GM12801 (cell line): ENCODE data around the gene ATP5PF.

ENCODE experiments used
- TF ChIP-seq, protein P1 (sequence below): IDR thresholded peaks from one replicate; pipeline ENCODE4 v1.5.1; 2011; ENCODE audit warnings: control low read depth; ENCODE audit not compliant: insufficient read length; ENCODE audit errors: extremely low read depth

ATP5PF gene, protein sequence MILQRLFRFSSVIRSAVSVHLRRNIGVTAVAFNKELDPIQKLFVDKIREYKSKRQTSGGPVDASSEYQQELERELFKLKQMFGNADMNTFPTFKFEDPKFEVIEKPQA

DNA sequence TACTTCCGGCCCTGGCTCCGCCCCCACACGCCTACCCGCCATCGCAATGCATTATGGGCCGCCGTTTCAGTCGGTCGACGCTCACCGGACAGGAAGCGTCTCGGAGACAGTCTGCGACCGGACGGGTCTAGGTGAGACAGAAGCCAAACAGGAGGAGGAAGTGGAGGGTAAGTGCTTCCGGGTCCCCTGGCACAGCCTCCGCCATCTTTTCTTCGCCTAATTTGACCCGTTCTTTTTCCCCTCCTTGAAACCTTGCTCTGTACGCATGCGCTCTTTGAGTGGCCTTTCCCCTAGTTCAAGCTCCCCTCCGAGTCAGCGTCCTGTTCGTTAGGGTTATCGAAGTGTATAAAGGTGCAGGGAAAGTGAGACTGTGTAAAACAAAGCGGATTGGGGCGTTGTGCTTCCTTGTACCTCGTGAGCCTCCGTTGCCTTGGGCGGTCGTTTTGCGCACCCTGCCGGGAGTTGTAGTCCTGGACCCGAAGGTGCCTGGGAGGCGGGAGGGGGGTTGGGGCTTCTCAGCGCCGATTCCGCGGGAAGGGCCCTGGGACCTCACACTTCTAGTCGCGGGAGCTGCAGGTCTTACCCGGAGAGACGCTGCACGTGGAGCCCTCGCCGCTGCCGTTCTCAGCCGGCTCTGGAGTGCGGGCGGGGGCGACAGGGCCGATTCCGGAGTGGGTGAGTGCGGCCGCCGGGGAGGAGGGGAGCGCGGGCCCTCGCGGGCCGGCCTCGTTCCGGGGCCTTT, at the start of gene ATP5PF, which contains the start of gene GABPA:
ATP5PF (minus strand) TSS at position 1 of the 742 bp plus-strand sequence. CDS start 5,110 bp downstream, outside the sequence.
GABPA (plus strand) TSS at position 69 of the 742 bp plus-strand sequence. CDS start 6,627 bp downstream, outside the sequence.
- TF ChIP-seq, protein P1, sequence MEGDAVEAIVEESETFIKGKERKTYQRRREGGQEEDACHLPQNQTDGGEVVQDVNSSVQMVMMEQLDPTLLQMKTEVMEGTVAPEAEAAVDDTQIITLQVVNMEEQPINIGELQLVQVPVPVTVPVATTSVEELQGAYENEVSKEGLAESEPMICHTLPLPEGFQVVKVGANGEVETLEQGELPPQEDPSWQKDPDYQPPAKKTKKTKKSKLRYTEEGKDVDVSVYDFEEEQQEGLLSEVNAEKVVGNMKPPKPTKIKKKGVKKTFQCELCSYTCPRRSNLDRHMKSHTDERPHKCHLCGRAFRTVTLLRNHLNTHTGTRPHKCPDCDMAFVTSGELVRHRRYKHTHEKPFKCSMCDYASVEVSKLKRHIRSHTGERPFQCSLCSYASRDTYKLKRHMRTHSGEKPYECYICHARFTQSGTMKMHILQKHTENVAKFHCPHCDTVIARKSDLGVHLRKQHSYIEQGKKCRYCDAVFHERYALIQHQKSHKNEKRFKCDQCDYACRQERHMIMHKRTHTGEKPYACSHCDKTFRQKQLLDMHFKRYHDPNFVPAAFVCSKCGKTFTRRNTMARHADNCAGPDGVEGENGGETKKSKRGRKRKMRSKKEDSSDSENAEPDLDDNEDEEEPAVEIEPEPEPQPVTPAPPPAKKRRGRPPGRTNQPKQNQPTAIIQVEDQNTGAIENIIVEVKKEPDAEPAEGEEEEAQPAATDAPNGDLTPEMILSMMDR = no peak

DNA sequence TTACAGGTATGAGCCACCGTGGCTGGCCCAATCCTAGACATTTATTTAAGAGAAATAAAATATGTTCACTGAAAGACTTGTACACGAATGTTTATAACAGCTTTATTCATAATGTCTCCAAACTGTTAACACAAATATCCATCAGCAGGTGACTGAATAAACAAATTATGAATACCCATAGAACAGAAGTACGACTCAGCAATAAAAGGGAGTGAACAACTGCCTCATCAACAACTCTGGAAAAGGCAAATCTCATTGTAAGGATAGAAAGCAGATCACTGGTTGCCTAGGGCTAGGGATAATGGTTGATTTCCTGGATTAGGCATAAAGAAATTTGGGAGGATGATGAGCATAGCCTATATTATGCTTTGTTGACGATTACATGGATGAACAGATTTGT, 41.7 kb upstream of the ATP5PF start:
- TF ChIP-seq, protein P1 = no peak

DNA sequence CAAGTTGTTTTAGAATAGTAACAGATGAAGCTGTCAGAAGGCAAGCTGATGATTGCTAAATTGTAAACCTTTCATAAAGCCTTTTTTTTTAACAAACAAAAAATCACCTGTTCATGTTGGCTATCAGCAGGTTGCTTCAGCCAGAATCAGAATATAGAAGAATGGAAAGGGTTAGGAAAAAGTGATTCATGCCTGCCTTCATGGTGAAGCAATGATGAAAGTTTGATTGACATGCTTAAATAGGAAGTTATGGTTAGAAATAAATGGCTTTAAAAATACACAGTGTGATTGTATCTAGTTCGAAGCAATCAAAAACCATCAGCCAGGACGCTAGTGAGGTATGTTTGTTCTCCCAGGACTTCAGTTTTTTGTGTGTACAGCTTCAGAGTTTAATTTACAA, 38.0 kb upstream of the ATP5PF start:
- TF ChIP-seq, protein P1 = no peak

DNA sequence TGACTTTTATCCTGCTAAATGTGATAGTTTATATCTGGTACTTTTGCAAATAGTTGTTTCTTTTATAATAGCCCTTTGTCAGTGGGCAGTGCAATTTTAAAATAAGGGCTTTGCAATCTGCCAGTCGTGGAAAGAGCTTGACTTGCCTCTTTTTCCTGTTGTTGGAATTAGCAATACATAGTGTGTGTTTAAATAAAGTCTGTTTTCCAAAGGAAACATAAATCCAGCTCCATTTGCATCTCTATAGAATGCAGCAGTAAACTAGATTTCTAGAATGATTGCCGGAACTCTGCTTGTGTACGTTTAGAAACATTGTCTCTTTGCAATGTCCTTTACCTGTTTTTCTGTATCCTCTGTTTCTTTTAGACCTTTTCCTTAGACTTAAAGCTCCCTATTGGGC, 33.2 kb upstream of the ATP5PF start:
- TF ChIP-seq, protein P1 = no peak

DNA sequence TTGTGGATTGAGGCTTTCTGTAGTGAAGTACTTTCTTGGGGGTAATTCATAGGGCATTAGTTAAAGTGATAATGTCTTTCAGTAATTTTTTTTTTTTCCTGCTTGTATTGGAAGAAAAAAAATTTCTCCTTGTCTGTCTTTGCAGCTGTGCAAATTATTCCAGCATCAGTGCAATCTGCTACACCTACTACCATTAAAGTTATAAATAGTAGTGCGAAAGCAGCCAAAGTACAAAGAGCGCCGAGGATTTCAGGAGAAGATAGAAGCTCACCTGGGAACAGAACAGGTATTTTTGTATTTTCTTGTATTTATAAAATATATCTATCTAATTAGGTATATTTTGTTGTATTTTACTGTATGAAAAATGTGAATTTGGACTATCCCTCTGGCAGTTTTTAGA, 29.4 kb upstream of the ATP5PF start:
- TF ChIP-seq, protein P1 = no peak

DNA sequence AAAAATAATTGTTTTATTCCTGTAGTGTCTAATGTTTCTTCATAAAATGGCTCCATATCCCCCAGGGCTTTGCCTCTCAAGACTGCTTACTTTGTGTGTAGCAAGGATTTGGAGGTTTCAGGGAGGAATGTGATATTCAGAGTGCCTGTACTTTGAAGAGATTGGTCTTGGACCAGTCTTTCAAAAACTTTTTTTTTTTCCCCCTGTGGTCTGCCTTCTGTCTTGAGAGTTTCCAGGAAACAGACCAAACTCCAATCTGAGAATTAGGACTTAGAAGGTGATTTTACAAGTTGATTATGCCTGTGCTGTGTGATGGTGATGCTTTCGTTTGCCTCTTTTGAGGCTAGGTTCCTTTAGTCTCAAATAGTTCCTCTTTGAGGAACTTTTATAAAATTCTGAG, 26.0 kb upstream of the ATP5PF start:
- TF ChIP-seq, protein P1 = no peak

DNA sequence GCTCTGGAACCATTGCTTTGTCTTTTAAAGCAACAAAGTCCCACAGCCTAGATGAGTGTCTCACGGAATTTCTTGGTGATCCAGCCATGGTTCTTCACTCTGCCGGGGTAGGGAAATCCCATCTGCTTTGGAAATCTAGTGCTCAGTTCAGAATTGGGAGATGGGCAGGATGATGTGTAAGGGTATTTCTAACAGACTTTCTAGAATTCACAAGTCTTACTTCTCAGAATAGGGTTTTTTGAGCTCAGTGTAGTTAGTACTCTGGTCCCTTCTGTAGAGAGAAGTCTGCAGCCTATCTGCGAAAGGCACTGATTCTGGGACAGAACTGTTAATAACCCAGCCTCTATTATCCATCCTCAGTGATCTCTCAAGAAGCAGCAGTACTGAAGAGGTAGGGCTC, 25.4 kb upstream of the ATP5PF start:
- TF ChIP-seq, protein P1 = no peak
